Epidermal melanocyte (primary cell): ENCODE data around the gene ROPN1L.

ENCODE experiments used
- DNase-seq: peaks from one replicate; pipeline ENCODE4 v3.0.0; 2011; ENCODE audit warnings: low spot score; ENCODE audit not compliant: insufficient read length

The ROPN1L gene

GRCh38 chr5:10457682-10458574 is 16.2 kb downstream of the ROPN1L start:
- no peak for DNase-seq

GRCh38 chr5:10459080-10460055 is 17.7 kb downstream of the ROPN1L start:
- DNase-seq, result no peak

GRCh38 chr5:10460252-10460906 is 18.7 kb downstream of the ROPN1L start:
- DNase-seq, result no peak

DNA sequence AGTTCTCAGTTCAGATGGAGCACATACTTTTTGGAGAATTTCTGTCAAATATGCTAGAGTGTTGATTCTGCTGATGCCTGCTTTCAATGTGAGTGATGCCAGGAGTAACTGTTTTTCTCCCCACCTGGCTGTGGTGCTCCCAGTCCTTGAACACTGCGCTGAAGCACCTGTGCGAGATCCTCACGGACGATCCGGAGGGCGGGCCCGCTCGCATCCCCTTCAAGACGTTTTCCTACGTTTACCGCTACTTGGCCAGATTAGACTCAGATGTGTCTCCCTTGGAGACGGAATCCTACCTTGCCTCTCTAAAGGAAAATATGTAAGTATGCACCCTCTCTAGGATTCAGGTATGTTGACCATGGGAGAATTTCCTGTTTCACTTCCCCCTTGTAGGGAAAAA is 19.4 kb downstream of the ROPN1L start:
- no peak for DNase-seq

DNA sequence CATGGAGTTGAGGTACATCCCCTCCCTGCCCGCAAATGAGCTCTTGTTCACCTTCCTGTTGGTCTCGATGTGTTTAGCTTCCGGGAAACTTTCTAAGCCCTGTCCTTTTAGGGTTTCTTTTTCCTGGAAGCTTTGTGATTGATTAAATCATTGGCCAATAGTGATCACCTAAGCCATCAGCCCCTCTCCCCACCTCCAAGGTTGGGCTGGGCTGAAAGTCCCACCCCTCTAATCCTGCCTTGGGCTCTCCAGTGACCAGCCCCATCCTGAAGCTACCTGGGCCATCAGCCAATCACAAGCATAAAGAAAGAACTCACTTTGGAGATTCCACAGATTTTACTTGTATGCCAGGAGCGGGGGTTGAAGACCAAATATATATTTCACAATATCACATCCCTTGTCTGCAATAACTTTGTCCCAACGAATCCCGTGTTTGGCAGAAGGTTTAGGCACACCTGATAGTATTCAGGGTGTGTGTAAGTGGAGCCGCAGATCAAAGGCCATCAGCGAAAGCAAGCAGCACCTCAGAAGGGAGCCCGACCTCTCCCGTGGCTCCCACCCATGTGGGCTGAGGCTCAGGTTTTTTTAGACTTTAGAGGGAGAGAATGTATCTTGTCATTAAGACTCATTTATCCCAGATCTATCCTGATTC is 20.4 kb downstream of the ROPN1L start:
- no peak for DNase-seq

DNA sequence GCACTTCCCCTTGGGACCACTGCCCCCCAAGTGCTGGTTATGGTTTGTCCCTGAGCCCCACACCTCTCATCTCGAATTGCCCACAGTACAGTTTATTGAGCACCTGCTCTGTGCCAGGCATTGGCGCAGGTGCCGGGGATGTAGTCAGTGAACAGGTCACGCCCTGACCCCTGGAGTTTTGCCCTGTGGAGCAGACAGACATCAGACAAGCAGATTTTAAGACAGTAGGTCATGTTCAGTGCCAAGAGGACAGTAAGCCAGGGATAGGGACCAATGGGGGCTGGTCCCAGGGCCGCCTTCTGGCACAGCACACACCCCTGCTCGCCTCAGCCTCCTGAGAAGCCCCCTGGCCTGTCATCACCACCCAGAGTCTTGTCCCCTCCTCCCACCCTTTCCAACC is 21.9 kb downstream of the ROPN1L start:
- no peak for DNase-seq

GRCh38 chr5:10464173-10464572 is 22.5 kb downstream of the ROPN1L start:
- DNase-seq, result no peak

DNA sequence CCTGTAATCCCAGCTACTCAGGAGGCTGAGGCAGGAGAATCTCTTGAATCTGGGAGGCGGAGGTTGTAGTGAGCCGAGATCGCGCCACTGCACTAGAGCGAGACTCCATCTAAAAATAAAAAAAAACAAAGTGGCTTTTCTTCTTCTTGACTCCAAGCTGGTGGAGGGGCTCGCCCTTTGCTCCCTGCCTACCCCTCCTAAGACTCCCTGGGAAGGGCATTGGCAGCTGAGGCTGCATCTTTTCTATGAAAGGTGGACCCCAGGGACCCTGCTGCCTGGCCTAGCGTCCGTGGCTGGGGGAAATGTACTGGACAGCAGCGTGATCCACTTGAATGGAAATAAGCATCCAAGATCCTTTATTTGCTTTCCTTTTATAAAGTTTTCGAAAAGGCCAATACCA is 24.0 kb downstream of the ROPN1L start:
- DNase-seq, result no peak

DNA sequence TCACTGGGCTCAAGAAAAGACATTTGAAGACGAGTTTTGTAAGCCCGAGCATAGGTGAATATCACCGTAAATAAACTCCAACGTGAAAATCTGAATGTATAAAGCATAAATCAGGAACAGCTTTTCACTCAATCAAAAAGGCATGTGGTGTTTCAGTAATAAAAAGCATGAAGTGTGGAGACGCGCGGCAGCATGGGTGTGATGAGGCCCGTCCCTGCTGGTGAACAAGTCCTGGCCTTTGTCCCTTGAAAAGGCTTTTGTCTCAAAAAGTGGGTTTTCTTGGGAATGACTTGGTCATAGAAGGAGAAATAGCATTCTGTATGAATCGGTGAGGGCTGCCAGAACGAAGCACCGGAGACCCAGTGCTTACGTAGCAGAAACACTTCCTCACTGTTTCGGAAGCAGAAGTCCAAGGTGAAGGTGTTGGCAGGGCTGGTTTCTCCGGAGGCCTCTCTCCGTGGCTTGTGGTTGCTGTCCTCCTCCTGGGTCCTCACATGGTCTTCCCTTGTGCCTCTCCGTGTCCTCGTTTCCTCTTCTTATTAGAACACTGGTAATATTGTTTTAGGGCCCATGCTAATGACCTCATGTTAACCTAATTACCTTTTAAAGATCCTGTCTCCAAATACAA is 24.9 kb downstream of the ROPN1L start:
- DNase-seq, result no peak

- no peak for DNase-seq
Observed at GRCh38 chr5:10467281-10468198, 25.9 kb downstream of the ROPN1L start.

- DNase-seq, result no peak
Observed at GRCh38 chr5:10468256-10468655, 26.6 kb downstream of the ROPN1L start.

DNA sequence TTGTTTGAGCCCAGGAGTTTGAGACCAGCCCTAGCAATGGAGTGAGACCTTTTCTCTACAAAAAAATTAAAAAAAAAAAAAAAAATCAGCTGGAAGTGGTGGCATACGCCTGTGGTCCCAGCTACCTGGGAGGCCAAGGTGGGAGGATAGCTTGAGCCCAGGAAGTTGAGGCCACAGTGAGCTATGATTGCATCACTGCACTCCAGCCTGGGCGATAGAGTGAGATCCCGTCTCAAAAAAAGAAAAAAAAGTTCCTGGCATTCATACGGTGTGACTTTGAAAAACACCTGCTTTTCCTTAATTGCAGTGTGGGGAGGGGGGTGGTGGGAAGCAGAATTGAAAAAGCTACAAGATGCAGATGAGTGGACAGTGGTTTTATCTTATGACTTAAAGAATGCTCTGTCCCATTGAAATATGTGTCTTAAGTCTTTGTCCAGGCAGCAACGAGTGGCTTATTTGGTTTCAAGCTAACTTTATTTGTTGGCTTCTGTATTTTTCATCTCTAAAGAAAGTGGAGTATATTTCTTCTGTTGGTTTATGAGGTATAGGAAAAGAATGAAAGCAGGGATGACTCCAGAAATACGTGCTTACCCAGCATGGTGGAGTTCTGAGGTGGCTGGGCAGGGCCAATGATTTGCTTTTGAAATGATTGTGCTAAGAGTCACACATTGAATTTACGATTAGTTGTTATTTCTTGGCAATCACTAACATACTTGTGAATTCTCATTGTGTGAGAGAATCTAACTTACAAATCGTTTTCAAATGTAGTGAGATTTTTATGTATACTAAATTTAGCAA is 27.8 kb downstream of the ROPN1L start:
- DNase-seq, result peak; percentile 37

GRCh38 chr5:10470669-10471068 is 29.0 kb downstream of the ROPN1L start:
- no peak for DNase-seq

GRCh38 chr5:10471677-10472076 is 30.0 kb downstream of the ROPN1L start:
- DNase-seq, result no peak

DNA sequence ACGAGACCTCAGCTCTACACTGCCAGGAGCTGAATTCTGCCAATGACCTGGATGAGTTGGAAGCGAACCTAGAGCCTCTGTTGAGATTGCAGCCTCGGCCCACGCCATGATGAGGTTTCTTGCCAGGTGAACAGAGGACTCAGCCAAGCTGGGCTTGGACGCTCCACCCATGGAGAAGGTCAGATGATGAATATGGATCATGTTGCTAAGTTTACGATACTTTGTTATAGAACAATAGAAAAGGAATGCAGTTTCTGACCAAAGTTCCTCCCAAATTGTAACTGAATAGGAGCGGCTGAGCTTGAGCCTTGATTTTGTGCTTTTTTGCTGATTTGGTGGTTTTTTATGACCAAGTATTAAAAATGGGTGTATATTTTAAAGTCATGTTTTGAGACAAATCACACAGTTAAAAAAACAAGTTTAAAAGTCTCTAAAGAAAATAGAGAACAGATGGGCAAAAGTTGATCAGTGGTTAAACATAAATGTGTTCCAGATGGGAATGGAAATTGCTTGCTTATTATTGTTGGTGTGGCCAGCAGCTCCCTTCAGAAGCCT is 32.9 kb downstream of the ROPN1L start:
- peak; percentile 24 for DNase-seq

DNA sequence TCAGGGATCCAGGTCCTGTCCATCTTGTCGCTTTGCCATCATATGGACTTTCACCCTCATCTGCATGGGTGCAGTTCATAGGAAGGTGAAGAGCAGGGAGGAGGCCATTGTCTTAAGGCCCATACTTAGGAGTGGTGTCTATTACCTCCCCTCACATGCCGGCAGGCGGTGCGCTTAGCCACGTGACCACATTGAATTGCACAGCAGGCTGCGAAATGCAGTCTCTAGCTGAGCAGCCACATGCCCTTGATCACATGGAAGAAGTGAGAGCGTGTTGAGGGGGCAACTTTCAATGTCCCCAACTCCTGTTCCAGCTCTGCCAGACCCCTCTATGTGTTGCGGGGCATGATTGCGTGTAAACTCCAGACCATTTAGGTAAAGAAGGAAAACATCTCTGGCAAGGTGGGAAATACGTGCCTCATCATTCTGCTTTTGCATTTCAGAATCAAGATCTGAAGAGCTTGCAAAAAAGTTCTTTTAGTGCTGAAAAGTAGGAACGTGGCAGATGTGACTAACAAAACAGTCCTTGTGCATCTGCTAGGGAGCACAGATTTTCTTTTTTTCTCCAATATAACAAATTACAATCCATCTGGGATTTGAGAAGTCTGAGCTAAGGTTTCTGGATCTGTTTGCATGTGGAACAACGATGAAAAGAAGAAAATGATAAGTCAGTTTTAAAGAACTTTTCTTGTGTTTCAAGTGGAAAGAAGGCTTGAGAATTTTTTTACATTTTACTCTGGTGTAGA is 34.4 kb downstream of the ROPN1L start:
- DNase-seq, result no peak

DNA sequence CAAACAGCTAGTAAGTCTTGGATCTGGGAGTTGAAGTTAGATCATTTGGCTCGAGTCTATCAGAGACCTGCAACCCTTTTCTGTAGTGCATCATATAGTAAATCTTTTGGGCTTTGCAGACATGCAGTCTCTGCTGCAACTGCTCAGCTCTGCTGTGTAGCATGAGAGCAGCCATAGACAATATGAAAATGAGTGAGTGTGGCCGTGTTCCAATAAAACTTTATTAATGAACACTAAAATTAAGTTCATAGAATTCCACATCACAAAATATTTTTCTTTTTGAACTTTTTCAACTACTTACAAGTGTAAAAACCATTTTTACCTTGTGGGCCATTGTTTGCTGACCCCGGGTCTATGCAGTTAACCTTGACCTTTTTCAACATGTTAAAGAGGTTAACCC is 35.2 kb downstream of the ROPN1L start:
- DNase-seq, result no peak

DNA sequence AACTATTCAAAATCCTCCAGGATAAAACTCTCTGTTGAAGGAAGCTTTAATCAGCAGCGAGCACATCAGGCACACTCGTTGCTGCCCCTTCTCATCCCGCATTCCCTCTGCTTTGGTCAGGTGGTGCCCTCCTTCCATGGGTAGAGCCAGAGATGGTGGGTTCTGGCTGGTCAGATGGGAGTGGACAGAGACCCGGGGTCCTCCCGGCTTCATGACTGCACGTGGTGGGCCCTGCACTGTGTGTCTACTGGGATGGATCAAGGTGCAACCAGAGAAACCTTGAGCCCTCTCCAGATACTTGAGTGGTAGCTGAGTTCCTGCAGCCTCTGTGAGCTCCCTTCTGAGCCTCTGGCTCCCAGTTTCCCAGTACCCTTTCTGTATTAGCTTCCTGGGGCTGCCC is 36.3 kb downstream of the ROPN1L start:
- DNase-seq, result no peak
